GM12874 (cell line): ENCODE data around the gene RPH3AL.

Experiments
- CTCF ChIP-seq: IDR thresholded peaks from 2 replicates; pipeline ENCODE4 v1.5.1; 2011; ENCODE audit warnings: low read depth, mild to moderate bottlenecking, control low read depth, low read length, moderate library complexity; ENCODE audit not compliant: insufficient read depth

Gene RPH3AL

GRCh38 chr17:245611-246010, 107.0 kb downstream of the RPH3AL start:
- no peak for TF ChIP-seq CTCF

- no peak for TF ChIP-seq CTCF
Measured at GRCh38 chr17:245020-245419, 107.6 kb downstream of the RPH3AL start.

GRCh38 chr17:238964-239259, 113.7 kb downstream of the RPH3AL start:
- TF ChIP-seq CTCF, result no peak

DNA sequence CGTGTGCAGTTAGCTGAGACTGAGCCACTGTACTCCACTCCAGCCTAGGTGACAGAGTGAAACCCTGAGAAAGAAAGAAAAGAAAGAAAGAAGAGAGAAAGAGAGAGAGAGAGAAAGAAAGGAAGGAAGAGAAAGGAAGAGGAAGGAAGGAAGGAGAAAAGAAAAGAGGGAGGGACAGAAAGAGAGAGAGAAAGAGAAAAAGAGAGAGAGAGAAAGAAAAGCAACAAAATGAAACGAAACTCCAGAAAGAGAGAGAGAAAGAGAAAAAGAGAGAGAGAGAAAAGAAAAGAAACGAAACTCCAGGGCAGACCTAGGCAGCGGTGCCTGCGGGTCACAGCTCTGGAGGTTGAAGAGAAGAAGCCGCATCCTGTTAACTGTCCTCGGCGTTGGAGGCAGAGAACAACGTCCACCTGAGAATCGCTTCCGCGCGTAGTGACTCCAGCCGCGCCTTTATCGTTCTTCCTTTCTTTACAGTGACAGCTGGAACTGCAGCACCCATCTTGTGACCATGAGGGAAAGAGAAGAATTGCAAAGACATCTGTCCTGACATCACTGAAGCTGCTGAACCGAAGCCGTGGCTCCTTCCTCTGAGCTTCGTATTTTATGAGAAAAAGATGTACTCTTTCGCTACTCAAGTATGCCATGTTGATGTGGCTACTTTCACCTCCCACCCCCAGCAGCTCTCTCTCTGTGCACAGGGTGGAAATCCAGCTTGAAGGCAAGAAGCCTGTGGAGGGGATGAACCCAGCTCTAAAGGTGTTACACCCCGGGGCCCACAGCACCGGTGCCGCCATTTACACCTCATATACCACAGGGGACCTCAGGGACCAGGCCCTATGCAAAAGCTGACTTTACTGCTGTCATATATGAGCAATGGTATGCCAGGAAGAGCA, 114.3 kb downstream of the RPH3AL start:
- TF ChIP-seq CTCF, result no peak

- TF ChIP-seq CTCF, result no peak
Measured at GRCh38 chr17:237406-237955, 115.1 kb downstream of the RPH3AL start.

DNA sequence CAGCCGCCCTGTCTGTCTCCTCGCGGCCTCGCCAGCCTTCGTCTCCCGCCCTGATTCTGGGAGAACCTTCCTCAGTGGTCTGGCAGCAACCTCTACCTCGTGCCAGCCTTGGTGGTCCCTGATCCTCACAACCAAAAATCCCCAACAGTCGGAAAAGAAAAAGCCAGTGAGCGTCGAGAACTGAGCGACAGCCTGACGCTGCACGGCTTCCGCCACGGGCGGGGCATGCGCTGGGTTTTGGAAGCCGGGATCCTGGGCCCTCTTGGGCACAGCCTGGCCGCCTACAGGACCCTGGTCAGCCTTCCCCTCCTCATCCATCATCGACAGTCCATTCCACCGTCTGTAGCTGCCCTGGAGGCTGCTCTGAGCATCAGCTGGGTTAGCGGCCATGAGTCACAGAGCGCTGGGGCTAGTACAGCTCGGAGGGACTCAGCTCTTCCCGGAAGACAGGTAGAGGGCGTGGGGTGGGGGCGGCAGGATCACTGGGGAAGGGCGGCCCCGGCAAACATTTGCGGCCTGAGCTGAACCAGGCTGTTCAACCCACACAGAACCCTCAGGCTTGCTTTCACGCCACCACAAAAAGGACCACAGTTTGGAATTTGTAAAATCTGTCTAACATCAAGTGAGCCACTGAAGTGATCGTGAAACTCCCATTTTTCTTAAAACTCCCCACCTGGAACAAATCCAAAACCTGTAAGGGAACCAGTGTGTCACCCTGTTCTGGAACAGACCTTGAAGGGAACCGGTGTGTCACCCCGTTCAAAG, 115.8 kb downstream of the RPH3AL start:
- no peak for TF ChIP-seq CTCF

DNA sequence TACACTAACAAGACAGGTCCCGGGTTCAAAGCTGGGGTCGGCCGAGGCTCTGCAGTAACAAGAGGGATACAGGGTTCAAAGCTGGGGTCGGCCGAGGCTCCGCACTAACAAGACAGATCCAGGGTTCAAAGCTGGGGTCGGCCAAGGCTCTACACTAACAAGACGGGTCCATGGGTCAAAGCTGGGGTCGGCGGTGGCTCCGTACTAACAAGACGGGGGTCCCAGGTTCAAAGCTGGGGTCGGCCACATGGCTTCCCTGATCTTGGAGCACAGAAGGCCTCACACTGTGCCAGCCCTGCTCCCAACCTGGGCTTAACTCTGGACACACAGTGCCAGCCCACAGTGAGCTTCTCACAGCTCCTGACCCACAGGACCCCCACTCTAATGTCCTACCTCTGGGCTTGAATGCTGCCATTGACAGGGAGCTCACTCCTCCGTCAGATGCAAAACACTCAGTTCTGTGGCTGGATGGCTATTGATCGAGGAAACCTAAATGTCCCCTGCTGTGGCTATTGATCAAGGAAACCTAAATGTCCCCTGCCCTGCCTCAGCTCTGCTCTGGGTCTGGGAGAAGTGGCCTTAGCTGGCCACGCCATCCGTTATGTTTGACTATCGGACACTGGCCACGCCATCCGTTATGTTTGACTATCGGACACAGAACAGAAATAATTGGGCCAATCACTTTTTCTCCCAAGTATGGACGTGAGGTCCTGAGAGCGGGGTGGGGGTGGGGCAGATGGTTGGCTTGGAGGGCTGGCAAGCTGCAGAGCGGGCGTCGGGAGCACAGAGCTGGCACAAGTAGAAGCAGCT, 116.6 kb downstream of the RPH3AL start:
- TF ChIP-seq CTCF, result no peak
